Measurements from ENCODE around the gene EPAS1.

The EPAS1 gene

GRCh38 chr2:46304635-46305034 lies 7.4 kb downstream of the EPAS1 start:
- no peak overlapping the region for H3K4me3 ChIP-seq (replicated peaks; ENCODE audit: low read depth, low read length)
- DNase-seq (ENCODE audit: low read depth), result no peak
- TF ChIP-seq CTCF (IDR thresholded peaks at IDR 0.05; ENCODE audit: low read length, missing control alignments), result no peak

GRCh38 chr2:46305187-46305586 lies 8.0 kb downstream of the EPAS1 start:
- no peak for TF ChIP-seq CTCF (IDR thresholded peaks at IDR 0.05; ENCODE audit: low read length, missing control alignments)
- H3K4me3 ChIP-seq (replicated peaks; ENCODE audit: low read depth, low read length), result no peak overlapping the region
- no peak for DNase-seq (ENCODE audit: low read depth)

- TF ChIP-seq CTCF (IDR thresholded peaks at IDR 0.05; ENCODE audit: low read length, missing control alignments), result no peak
- DNase-seq (ENCODE audit: low read depth), result no peak
- no peak overlapping the region for H3K4me3 ChIP-seq (replicated peaks; ENCODE audit: low read depth, low read length)
Observed at GRCh38 chr2:46305767-46306166, 8.6 kb downstream of the EPAS1 start.

GRCh38 chr2:46306330-46306751 lies 9.1 kb downstream of the EPAS1 start:
- peak; percentile 80 for DNase-seq (ENCODE audit: low read depth)
- H3K4me3 ChIP-seq (replicated peaks; ENCODE audit: low read depth, low read length), result no peak overlapping the region
- TF ChIP-seq CTCF (IDR thresholded peaks at IDR 0.05; ENCODE audit: low read length, missing control alignments), result no peak

- H3K4me3 ChIP-seq (replicated peaks; ENCODE audit: low read depth, low read length), result no peak overlapping the region
- no peak for DNase-seq (ENCODE audit: low read depth)
- no peak for TF ChIP-seq CTCF (IDR thresholded peaks at IDR 0.05; ENCODE audit: low read length, missing control alignments)
Observed at GRCh38 chr2:46306988-46307655, 9.9 kb downstream of the EPAS1 start.

- TF ChIP-seq CTCF (IDR thresholded peaks at IDR 0.05; ENCODE audit: low read length, missing control alignments), result peak; percentile 18
- peak; percentile 77 for DNase-seq (ENCODE audit: low read depth)
- no peak overlapping the region for H3K4me3 ChIP-seq (replicated peaks; ENCODE audit: low read depth, low read length)
Observed at GRCh38 chr2:46308081-46308480, 10.9 kb downstream of the EPAS1 start.

GRCh38 chr2:46308629-46309028 lies 11.4 kb downstream of the EPAS1 start:
- H3K4me3 ChIP-seq (replicated peaks; ENCODE audit: low read depth, low read length), result no peak overlapping the region
- TF ChIP-seq CTCF (IDR thresholded peaks at IDR 0.05; ENCODE audit: low read length, missing control alignments), result no peak
- DNase-seq (ENCODE audit: low read depth), result no peak
